Spleen (tissue), 7 donors: ENCODE data around the gene RPS18.

Experiments
- CTCF ChIP-seq, 11 experiments: fragments of 200-600 bp in 7 of 11; fragments of 450-650 bp in 4 of 11; sonication (generic) in 4 of 11; IDR thresholded peaks in 8 of 11; conservative IDR thresholded peaks in 3 of 11; 1 replicate in 7 of 11; 2 replicates in 4 of 11; pipeline versions ENCODE4 v1.4.0 to v1.8.0; 2016 to 2021; ENCODE audit warnings: antibody characterized with exemption in 11 of 11, inconsistent platforms in 4 of 11, mild to moderate bottlenecking in 1 of 11
- POLR2AphosphoS5 ChIP-seq, 3 donors: sonication (generic); formaldehyde crosslinking; IDR thresholded peaks; one replicate each; pipeline ENCODE4 v1.5.1; 2017; ENCODE audit warnings: antibody characterized with exemption in 3 of 3
- donor health status: DM: no; HTN: no; CAD: no; lungs with moderate emphysema.
- donor health status: DM: no; HTN: no; CAD: no.
- donor health status: DM: no; HTN: no; CAD: no.

GRCh38 chr6:33252759-33253158 is 19.1 kb upstream of the RPS18 start:
- TF ChIP-seq CTCF (IDR thresholded peaks at IDR 0.05 in 8 of 11, conservative IDR thresholded peaks at IDR 0.05 in 3 of 11) (no peak), POLR2AphosphoS5 (IDR thresholded peaks at IDR 0.05) (no peak)
